HepG2 (cell line): ENCODE results near the gene CDH22. TPM values are rescaled to one million over a fixed set of nuclear protein-coding genes. Genes with fewer than 3 reads are reported as not detected.

Experiments
- ATAC-seq: fragments of 200-7000 bp; cut with Tn5 transposase; 3 replicates; pipeline ENCODE4 v1.9.1; 2020; ENCODE audit warnings: mild to moderate bottlenecking, moderate library complexity
- BruUV-seq: library from RNA; stranded (reverse); fragments of 400-500 nt; replicated peaks from 2 replicates; lab custom pipeline; 2021; lab: Mats Ljungman, UMichigan
- CTCF ChIA-PET: fragments of 300-600 bp; formaldehyde crosslinking; extraction: SDS; loops from one replicate; lab custom pipeline; 2021; ENCODE audit warnings: low total read pairs, inconsistent platforms, low intra/inter-chr PET ratio; lab: Yijun Ruan, JAX
- POLR2A ChIA-PET: fragments of 350-600 bp; sonication (Branson Sonifier 250); formaldehyde crosslinking; loops from one replicate; lab custom pipeline; 2020; ENCODE audit warnings: antibody characterized with exemption, inconsistent platforms; lab: Yijun Ruan, JAX
- DNase-seq: peaks from one replicate; pipeline ENCODE4 v3.0.0-alpha.2; 2015; ENCODE audit warnings: low spot score
- FAIRE-seq: peaks from 3 replicates; lab custom pipeline; 2011; peaks lifted over from hg19 to GRCh38; lab: Jason Lieb, UNC
- H2AFZ ChIP-seq: one replicate; pipeline ENCODE4 v1.6.1; 2011; ENCODE audit warnings: low read length, inconsistent platforms
- H3K27ac ChIP-seq: fragments of 300-600 bp; 3 replicates; pipeline ENCODE4 v1.8.0; 2011; ENCODE audit warnings: mixed run types, mild to moderate bottlenecking, mixed read lengths, low read length, inconsistent platforms; ENCODE audit not compliant: insufficient read depth; ENCODE audit errors: extremely low read length
- H3K27me3 ChIP-seq, 2 experiments: fragments of 200-600 bp in 1 of 2; 2 replicates in 1 of 2; 3 replicates in 1 of 2; pipeline versions ENCODE4 v1.6.0 to v1.8.0; 2011; ENCODE audit warnings: low read length in 2 of 2, mild to moderate bottlenecking in 2 of 2, moderate library complexity in 2 of 2, inconsistent platforms in 1 of 2; ENCODE audit not compliant: insufficient read depth in 2 of 2, control insufficient read depth in 1 of 2
- H3K36me3 ChIP-seq, 2 experiments: fragments of 200-600 bp in 1 of 2; replicated peaks in 1 of 2; 2 replicates in 1 of 2; 3 replicates in 1 of 2; pipeline versions ENCODE4 v1.5.1 to v1.8.0; 2011; ENCODE audit warnings: low read length in 2 of 2, inconsistent platforms in 1 of 2; ENCODE audit not compliant: insufficient read depth in 2 of 2, control insufficient read depth in 1 of 2
- H3K4me1 ChIP-seq: 2 replicates; pipeline ENCODE4 v1.5.1; 2012; ENCODE audit warnings: low read length, inconsistent platforms; ENCODE audit not compliant: insufficient read depth
- H3K4me2 ChIP-seq: 2 replicates; pipeline ENCODE4 v1.6.0; 2011; ENCODE audit warnings: low read depth, low read length, inconsistent platforms
- H3K4me3 ChIP-seq, 3 experiments: fragments of 200-600 bp in 1 of 3; sonication (generic), shearing (Covaris generic) in 1 of 3; replicated peaks in 1 of 3; 2 replicates each; pipeline ENCODE4 v1.5.1; 2011 to 2016; ENCODE audit warnings: low read length in 3 of 3, inconsistent platforms in 2 of 3, low read depth in 2 of 3, mild to moderate bottlenecking in 2 of 3, control low read depth in 1 of 3, mixed read lengths in 1 of 3; ENCODE audit not compliant: insufficient read depth in 1 of 3
- H3K79me2 ChIP-seq: one replicate; pipeline ENCODE4 v1.6.1; 2011; ENCODE audit warnings: low read length, inconsistent platforms; ENCODE audit not compliant: insufficient read depth
- H3K9ac ChIP-seq: 2 replicates; pipeline ENCODE4 v1.6.0; 2011; ENCODE audit warnings: mild to moderate bottlenecking, low read depth, low read length, inconsistent platforms; ENCODE audit not compliant: insufficient read depth
- H3K9me3 ChIP-seq: 2 replicates; pipeline ENCODE4 v1.5.1; 2012; ENCODE audit warnings: mild to moderate bottlenecking, low read length
- H4K20me1 ChIP-seq: 2 replicates; pipeline ENCODE4 v1.6.0; 2011; ENCODE audit warnings: inconsistent platforms, mild to moderate bottlenecking, low read length, moderate library complexity; ENCODE audit not compliant: insufficient read depth
- BCL6 ChIP-seq: IDR thresholded peaks from 2 replicates; pipeline ENCODE4 v1.6.1; 2016; ENCODE audit warnings: missing genetic modification reagents, missing compliant biosample characterization
- DNMT1 ChIP-seq: sonication (generic); formaldehyde crosslinking; IDR thresholded peaks from 2 replicates; pipeline ENCODE4 v1.5.1; 2020; ENCODE audit warnings: mild to moderate bottlenecking, missing genetic modification reagents
- GFI1 ChIP-seq: sonication (generic); formaldehyde crosslinking; IDR thresholded peaks from 2 replicates; pipeline ENCODE4 v1.5.0; 2020; ENCODE audit warnings: missing genetic modification reagents, mild to moderate bottlenecking, borderline replicate concordance
- HOXA9 ChIP-seq: sonication (generic); formaldehyde crosslinking; IDR thresholded peaks from 2 replicates; pipeline ENCODE4 v1.8.1; 2022; ENCODE audit warnings: missing genetic modification reagents, mild to moderate bottlenecking, moderate library complexity, borderline replicate concordance
- MBD4 ChIP-seq: IDR thresholded peaks from 2 replicates; pipeline ENCODE4 v1.6.1; 2012; ENCODE audit warnings: low read length, inconsistent platforms, borderline replicate concordance
- NFE2L2 ChIP-seq: fragments of 150-350 bp; IDR thresholded peaks from 2 replicates; pipeline ENCODE4 v1.6.1; 2014; ENCODE audit warnings: low read length
- RCOR2 ChIP-seq: IDR thresholded peaks from 2 replicates; pipeline ENCODE4 v1.6.1; 2016; ENCODE audit warnings: missing biosample characterization, missing genetic modification reagents
- RXRA ChIP-seq: sonication (generic); formaldehyde crosslinking; IDR thresholded peaks from 2 replicates; pipeline ENCODE4 v1.5.1; 2020; ENCODE audit warnings: missing genetic modification reagents
- RXRB ChIP-seq: IDR thresholded peaks from 2 replicates; pipeline ENCODE4 v1.6.1; 2016; ENCODE audit warnings: borderline replicate concordance, missing genetic modification reagents, missing compliant biosample characterization
- TBX3 ChIP-seq: fragments of 450-650 bp; IDR thresholded peaks from 2 replicates; pipeline ENCODE4 v1.6.1; 2017; ENCODE audit warnings: antibody characterized with exemption, mild to moderate bottlenecking, inconsistent platforms, borderline replicate concordance
- ZNF121 ChIP-seq: sonication (generic); formaldehyde crosslinking; IDR thresholded peaks from 2 replicates; pipeline ENCODE4 v1.5.0; 2020; ENCODE audit warnings: mild to moderate bottlenecking, missing genetic modification reagents
- ZNF629 ChIP-seq: sonication (generic); formaldehyde crosslinking; conservative IDR thresholded peaks from 2 replicates; pipeline ENCODE4 v1.5.0; 2020; ENCODE audit warnings: missing genetic modification reagents
- ZNF724P ChIP-seq: sonication (generic); formaldehyde crosslinking; IDR thresholded peaks from 2 replicates; pipeline ENCODE4 v1.8.0; 2022; ENCODE audit warnings: missing genetic modification reagents, borderline replicate concordance
- ZNF777 ChIP-seq: sonication (generic); formaldehyde crosslinking; IDR thresholded peaks from 2 replicates; pipeline ENCODE4 v1.4.0; 2020; ENCODE audit warnings: missing genetic modification reagents
- ZNF839 ChIP-seq: sonication (generic); formaldehyde crosslinking; IDR thresholded peaks from 2 replicates; pipeline ENCODE4 v1.4.0; 2020; ENCODE audit warnings: missing genetic modification reagents, mild to moderate bottlenecking, borderline replicate concordance
- ZSCAN29 ChIP-seq: sonication (generic); formaldehyde crosslinking; conservative IDR thresholded peaks from 2 replicates; pipeline ENCODE4 v1.4.0; 2020; ENCODE audit warnings: mild to moderate bottlenecking, missing genetic modification reagents
- WGBS: methylation state at CpG from one replicate; pipeline ENCODE4 v1.1.6; 2017; ENCODE audit warnings: low lambda C conversion rate; 5-methylcytosine and 5-hydroxymethylcytosine counted together
- in situ Hi-C: cut with HindIII; loops from 2 replicates; pipeline ENCODE4 v1.10.0; 2017; ENCODE audit warnings: low pct_unique_long_range_greater_than_20kb; ENCODE audit not compliant: extremely low pct_ligation_motif_present
- intact Hi-C: fragments of 100-400 bp; cut with micrococcal nuclease; formaldehyde crosslinking; loops from one replicate; pipeline ENCODE4 v1.10.0; 2022; ENCODE audit not compliant: unreplicated experiment
- polyA plus RNA-seq, 8 experiments: library from polyadenylated mRNA; depleted of rRNA in 3 of 8; stranded (reverse) in 7 of 8; unstranded in 1 of 8; fragments of >200 nt; fragmentation: Illumina TruSeq in 4 of 8; extraction: Trizol in 4 of 8; gene quantifications; 2 replicates each; pipeline versions ENCODE4 v1.2.1 to v1.2.3, GENCODE V29; 2011 to 2016; ENCODE audit warnings: low read depth in 4 of 8, missing spikeins in 1 of 8, mixed read lengths in 1 of 8; ENCODE audit not compliant: insufficient read depth in 1 of 8
- total RNA-seq, 5 experiments: library from RNA; depleted of rRNA; stranded (reverse); fragments of >200 nt; fragmentation: Illumina TruSeq; extraction: Trizol; gene quantifications; 2 replicates each; pipeline ENCODE4 v1.2.3, GENCODE V29; 2016; ENCODE audit warnings: low read depth in 1 of 5
- TF ChIP-seq, protein P1 (sequence below): sonication (generic); formaldehyde crosslinking; IDR thresholded peaks from 2 replicates; pipeline ENCODE4 v1.4.0; 2020; ENCODE audit warnings: missing genetic modification reagents, borderline replicate concordance

The CDH22 gene
- total and polyA plus RNA-seq, 2 of the 13 experiments (the other 11 are each of a cell fraction or from before 2014, with no cell fraction given) = not detected

- ChIA-PET POLR2A (no interaction called here), CTCF (interaction anchor here (2.1 to 2.4 kb wide), 2 partner anchors 130 to 139 kb away, joined by 6 to 14 read pairs; no protein-coding TSS in a partner anchor)
- no peak overlapping the region for H3K4me2 ChIP-seq
- H3K9ac ChIP-seq = no peak overlapping the region
- TF ChIP-seq ZNF724P (CRISPR knock-in tag) (no peak), BCL6 (no peak), RXRB (CRISPR knock-in tag) (no peak), ZNF121 (CRISPR knock-in tag) (no peak), ZNF629 (CRISPR knock-in tag) (peak; percentile 83), ZNF839 (no peak), ZSCAN29 (CRISPR knock-in tag) (no peak)
- no peaks in the 10 kb centered on the region for H3K9me3 ChIP-seq
- peaks cover 3% of the 10 kb centered on the region; the same call in 1 of the 2 replicates for H4K20me1 ChIP-seq
- no TSS peak for BruUV-seq
- H3K4me3 ChIP-seq = no peak overlapping the region
- H3K79me2 ChIP-seq = no peaks in the 10 kb centered on the region
- H3K36me3 ChIP-seq = no peaks in the 10 kb centered on the region
- no peak overlapping the region for H2AFZ ChIP-seq
- peaks cover 9% of the 10 kb centered on the region; the same call in 1 of the 2 replicates for H3K4me1 ChIP-seq
- FAIRE-seq (no peak), ATAC-seq (no peak), DNase-seq (no peak)
- peaks cover 3 to 52% of the 10 kb centered on the region in 2 experiments; a peak in 4 of 5 replicates for H3K27me3 ChIP-seq
- 62% methylated on average over 33 of the region's 33 CpGs for WGBS
- in situ Hi-C loops = no loop called here
- no peak overlapping the region for H3K27ac ChIP-seq
- intact Hi-C loops = no loop called here
These were observed 155.3 kb downstream of the CDH22 start for GRCh38 chr20:46152824-46153586.

GRCh38 chr20:46151936-46152335 lies 156.4 kb downstream of the CDH22 start:
- H3K4me1 ChIP-seq = peaks cover 9% of the 10 kb centered on the region; the same call in 1 of the 2 replicates
- no peak overlapping the region for H3K27ac ChIP-seq
- in situ Hi-C loops (no loop called here), intact Hi-C loops (no loop called here)
- no peaks in the 10 kb centered on the region for H3K9me3 ChIP-seq
- WGBS = 27% methylated on average over 7 of the region's 7 CpGs
- ATAC-seq = peak; percentile 88
- no TSS peak for BruUV-seq
- no peak overlapping the region for H2AFZ ChIP-seq
- DNase-seq = peak; percentile 45
- H3K27me3 ChIP-seq = peaks cover 2 to 46% of the 10 kb centered on the region in 2 experiments; a peak in 4 of 5 replicates
- no peaks in the 10 kb centered on the region for H3K36me3 ChIP-seq
- H3K9ac ChIP-seq = no peak overlapping the region
- H3K4me2 ChIP-seq = no peak overlapping the region
- no peak overlapping the region for H3K4me3 ChIP-seq
- no peaks in the 10 kb centered on the region for H3K79me2 ChIP-seq
- FAIRE-seq = peak; percentile 56
- CTCF ChIA-PET = interaction anchor here (0.7 to 2.4 kb wide), 4 partner anchors 19 to 138 kb away, joined by 3 to 14 read pairs (median 9); no protein-coding TSS in a partner anchor
- peaks cover 3% of the 10 kb centered on the region; the same call in 1 of the 2 replicates for H4K20me1 ChIP-seq
- POLR2A ChIA-PET = no interaction called here
- TF ChIP-seq NFE2L2 (no peak), MBD4 (no peak), DNMT1 (CRISPR knock-in tag) (no peak), RXRA (peak; percentile 27; the same call in 1 of the 2 replicates), GFI1 (CRISPR knock-in tag) (no peak), HOXA9 (CRISPR knock-in tag) (no peak), RCOR2 (no peak), ZNF777 (0 out of 2 replicates have a peak, but pooled peaks have one; percentile 39), TBX3 (no peak)
- TF ChIP-seq, protein P1, sequence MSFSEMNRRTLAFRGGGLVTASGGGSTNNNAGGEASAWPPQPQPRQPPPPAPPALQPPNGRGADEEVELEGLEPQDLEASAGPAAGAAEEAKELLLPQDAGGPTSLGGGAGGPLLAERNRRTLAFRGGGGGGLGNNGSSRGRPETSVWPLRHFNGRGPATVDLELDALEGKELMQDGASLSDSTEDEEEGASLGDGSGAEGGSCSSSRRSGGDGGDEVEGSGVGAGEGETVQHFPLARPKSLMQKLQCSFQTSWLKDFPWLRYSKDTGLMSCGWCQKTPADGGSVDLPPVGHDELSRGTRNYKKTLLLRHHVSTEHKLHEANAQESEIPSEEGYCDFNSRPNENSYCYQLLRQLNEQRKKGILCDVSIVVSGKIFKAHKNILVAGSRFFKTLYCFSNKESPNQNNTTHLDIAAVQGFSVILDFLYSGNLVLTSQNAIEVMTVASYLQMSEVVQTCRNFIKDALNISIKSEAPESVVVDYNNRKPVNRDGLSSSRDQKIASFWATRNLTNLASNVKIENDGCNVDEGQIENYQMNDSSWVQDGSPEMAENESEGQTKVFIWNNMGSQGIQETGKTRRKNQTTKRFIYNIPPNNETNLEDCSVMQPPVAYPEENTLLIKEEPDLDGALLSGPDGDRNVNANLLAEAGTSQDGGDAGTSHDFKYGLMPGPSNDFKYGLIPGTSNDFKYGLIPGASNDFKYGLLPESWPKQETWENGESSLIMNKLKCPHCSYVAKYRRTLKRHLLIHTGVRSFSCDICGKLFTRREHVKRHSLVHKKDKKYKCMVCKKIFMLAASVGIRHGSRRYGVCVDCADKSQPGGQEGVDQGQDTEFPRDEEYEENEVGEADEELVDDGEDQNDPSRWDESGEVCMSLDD (CRISPR knock-in tag) = 0 out of 2 replicates have a peak, but pooled peaks have one; percentile 36
